Measurements from ENCODE around the gene ANKFN1.

GRCh38 chr17:56125830-56126819 is 27.1 kb upstream of the ANKFN1 start:
- peak in 1 of 3 donors; percentile 19 for TF ChIP-seq CTCF (IDR thresholded peaks at IDR 0.05)
- no peak for TF ChIP-seq POLR2AphosphoS5 (IDR thresholded peaks at IDR 0.05)

Measured in breast epithelium (tissue), 3 donors.